ENCODE data around the gene COL4A2. TPM values are rescaled to one million over a fixed set of nuclear protein-coding genes. Genes with fewer than 3 reads are reported as not detected.

COL4A2 gene
- total RNA-seq, 3 donors from 2014 or later (not counting 1 experiment from before 2014, with no cell fraction given), result not detected

GRCh38 chr13:110346661-110347067 is 39.6 kb downstream of the COL4A2 start:
- DNase-seq, result no peak
- intact Hi-C loops (cut with micrococcal nuclease), result no loop called here
- Histone ChIP-seq H3K4me1 (ENCODE audit: control insufficient read depth, insufficient read depth, low read length) (no peaks in the 10 kb centered on the region), H3K27ac (ENCODE audit: low read length) (no peak overlapping the region), H3K9me3 (ENCODE audit: control insufficient read depth, insufficient read depth, low read length) (no peaks in the 10 kb centered on the region), H3K36me3 (ENCODE audit: control insufficient read depth, insufficient read depth, low read length) (no peaks in the 10 kb centered on the region), H3K4me3 (ENCODE audit: low read length) (no peak overlapping the region), H3K27me3 (ENCODE audit: control insufficient read depth, insufficient read depth, low read length) (no peaks in the 10 kb centered on the region)
- 90% methylated on average over 17 of the region's 17 CpGs for WGBS (ENCODE audit: insufficient coverage)
- Mint-ChIP-seq H3K36me3 (no peaks in the 10 kb centered on the region), H3K4me1 (peaks cover under 1% of the 10 kb centered on the region in 2 donors), H3K27ac (no peak overlapping the region), H3K4me3 (no peak overlapping the region), H3K9me3 (no peaks in the 10 kb centered on the region), H3K27me3 (ENCODE audit: low read depth in 2 of 2) (peaks cover 0 to 24% of the 10 kb centered on the region in 2 donors)
- TF ChIP-seq CTCF (IDR thresholded peaks at IDR 0.05), result no peak
- no peak for ATAC-seq

- Histone ChIP-seq H3K27ac (ENCODE audit: low read length) (no peak overlapping the region), H3K27me3 (ENCODE audit: control insufficient read depth, insufficient read depth, low read length) (no peaks in the 10 kb centered on the region), H3K9me3 (ENCODE audit: control insufficient read depth, insufficient read depth, low read length) (no peaks in the 10 kb centered on the region), H3K36me3 (ENCODE audit: control insufficient read depth, insufficient read depth, low read length) (no peaks in the 10 kb centered on the region), H3K4me3 (ENCODE audit: low read length) (no peak overlapping the region), H3K4me1 (ENCODE audit: control insufficient read depth, insufficient read depth, low read length) (no peaks in the 10 kb centered on the region)
- Mint-ChIP-seq H3K4me3 (no peak overlapping the region), H3K27me3 (ENCODE audit: low read depth in 2 of 2) (peaks cover 0 to 26% of the 10 kb centered on the region in 2 donors), H3K4me1 (no peaks in the 10 kb centered on the region), H3K27ac (no peak overlapping the region), H3K36me3 (no peaks in the 10 kb centered on the region), H3K9me3 (no peaks in the 10 kb centered on the region)
- intact Hi-C loops (cut with micrococcal nuclease), result no loop called here
- ATAC-seq (no peak), DNase-seq (no peak)
- WGBS (ENCODE audit: insufficient coverage), result 91% methylated on average over 3 of the region's 3 CpGs
- TF ChIP-seq CTCF (IDR thresholded peaks at IDR 0.05), result no peak
Observed at GRCh38 chr13:110347088-110347487, 40.0 kb downstream of the COL4A2 start.

- 84% methylated on average over 18 of the region's 18 CpGs for WGBS (ENCODE audit: insufficient coverage)
Observed at GRCh38 chr13:110347535-110348308, 40.6 kb downstream of the COL4A2 start.

More at GRCh38 chr13:110347535-110348308, 40.6 kb downstream of the COL4A2 start:
- H3K9me3 ChIP-seq (ENCODE audit: control insufficient read depth, insufficient read depth, low read length), result no peaks in the 10 kb centered on the region
- ATAC-seq (no peak), DNase-seq (no peak)
- Mint-ChIP-seq H3K36me3 (no peaks in the 10 kb centered on the region), H3K4me1 (no peaks in the 10 kb centered on the region), H3K27me3 (ENCODE audit: low read depth in 2 of 2) (peaks cover 0 to 26% of the 10 kb centered on the region in 2 donors), H3K9me3 (no peaks in the 10 kb centered on the region), H3K4me3 (no peak overlapping the region), H3K27ac (no peak overlapping the region)
- intact Hi-C loops (cut with micrococcal nuclease), result no loop called here
- H3K27ac ChIP-seq (ENCODE audit: low read length), result no peak overlapping the region
- no peak for TF ChIP-seq CTCF (IDR thresholded peaks at IDR 0.05)
- no peaks in the 10 kb centered on the region for H3K4me1 ChIP-seq (ENCODE audit: control insufficient read depth, insufficient read depth, low read length)
- H3K27me3 ChIP-seq (ENCODE audit: control insufficient read depth, insufficient read depth, low read length), result no peaks in the 10 kb centered on the region
- no peaks in the 10 kb centered on the region for H3K36me3 ChIP-seq (ENCODE audit: control insufficient read depth, insufficient read depth, low read length)
- H3K4me3 ChIP-seq (ENCODE audit: low read length), result no peak overlapping the region

Data from natural killer cell (primary cell).